IPS-NIHi11 (cell line): ENCODE data around the gene SETD2.
A peak's percentile ranks its signal among the peaks of the same experiment; 100 is the strongest.
"Not testable (repeated sequence)": the region's sequence is repeated elsewhere in the genome, so short reads cannot be mapped to it uniquely, and the experiment has no call there.

Experiments used
- DNase-seq: peaks from one replicate; pipeline ENCODE4 v3.0.0; 2012; ENCODE audit warnings: mixed read lengths, low spot score

Gene SETD2

DNA sequence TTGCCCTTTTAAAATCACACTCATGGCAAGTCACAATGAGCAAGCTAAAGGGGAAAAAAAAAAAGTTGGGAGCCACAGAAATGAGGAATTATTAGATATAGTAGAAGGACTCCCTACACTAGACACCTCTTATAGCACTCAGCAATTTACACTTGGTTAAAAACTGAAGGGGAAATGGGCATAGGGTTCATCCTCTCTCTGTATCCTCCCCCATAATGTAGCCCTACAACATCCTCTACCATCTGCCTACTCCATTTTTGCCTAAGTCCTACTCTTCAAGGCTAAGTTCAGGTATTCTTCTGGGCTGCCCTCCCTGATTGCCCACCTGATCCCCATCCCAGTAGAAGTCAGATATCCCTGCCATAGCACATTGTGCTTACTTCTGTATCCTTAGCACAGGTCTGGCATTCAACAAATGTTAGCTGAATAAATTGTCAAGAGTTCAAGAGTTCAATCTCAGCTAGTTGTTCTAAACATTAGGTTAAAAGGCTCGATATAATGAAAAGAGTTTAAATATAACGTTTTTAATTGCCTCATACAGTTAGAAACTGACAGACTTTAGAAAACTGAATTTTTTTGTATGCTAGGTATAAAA, 14.5 kb downstream of the SETD2 start:
- no peak for DNase-seq

DNA sequence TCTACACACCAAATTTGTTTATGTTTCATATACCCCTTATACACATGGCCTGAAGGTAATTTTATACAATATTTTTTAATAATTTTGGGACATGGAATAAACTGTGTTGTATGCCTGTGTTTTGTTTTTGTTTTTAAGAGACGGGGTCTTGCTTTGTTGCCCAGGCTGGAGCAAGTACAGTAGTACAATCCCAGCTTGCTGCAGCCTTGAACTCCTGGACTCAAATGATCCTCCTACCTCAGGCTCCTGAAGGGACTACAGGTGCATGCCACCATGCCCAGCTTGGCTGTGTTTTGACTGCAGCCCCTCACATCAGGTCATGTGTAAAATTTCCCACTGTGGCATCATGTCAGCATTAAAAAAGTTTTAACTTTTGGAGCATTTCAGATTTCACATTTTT, 18.6 kb downstream of the SETD2 start:
- no peak for DNase-seq

DNA sequence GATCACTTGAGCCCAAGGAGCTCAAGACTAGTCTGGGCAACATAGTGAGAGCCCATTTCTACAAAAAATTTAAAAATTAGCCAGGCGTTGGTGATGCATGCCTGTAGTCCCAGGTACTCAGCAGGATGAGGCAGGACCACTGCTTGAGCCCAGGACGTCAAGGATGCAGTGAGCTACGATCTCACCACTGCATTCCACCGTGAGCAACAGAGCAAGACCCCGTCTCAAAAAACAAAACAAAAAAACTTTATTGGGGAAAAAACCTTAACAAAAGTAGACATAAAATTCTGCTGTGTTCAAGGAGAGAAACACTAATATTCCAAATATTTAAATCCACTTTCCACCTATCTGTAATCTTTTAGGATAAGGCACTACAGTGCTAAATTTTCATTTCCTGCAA, 20.8 kb downstream of the SETD2 start:
- DNase-seq = no peak

DNA sequence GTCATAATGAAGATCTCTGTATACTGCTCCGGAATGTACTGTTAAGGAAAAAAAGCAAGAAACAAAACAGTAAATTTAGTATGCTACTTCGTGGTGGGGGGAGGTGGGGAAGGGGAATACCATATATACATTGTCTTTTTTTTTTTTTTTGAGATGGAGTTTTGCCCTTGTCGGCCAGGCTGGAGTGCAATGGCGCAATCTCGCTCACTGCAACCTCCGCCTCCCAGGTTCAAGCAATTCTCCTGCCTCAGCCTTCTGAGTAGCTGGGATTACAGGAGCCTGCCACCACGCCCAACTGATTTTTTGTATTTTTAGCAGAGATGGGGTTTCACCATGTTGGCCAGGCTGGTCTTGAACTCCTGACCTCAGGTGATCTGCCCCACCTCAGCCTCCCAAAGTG, 21.4 kb downstream of the SETD2 start:
- not testable (repeated sequence) for DNase-seq

DNA sequence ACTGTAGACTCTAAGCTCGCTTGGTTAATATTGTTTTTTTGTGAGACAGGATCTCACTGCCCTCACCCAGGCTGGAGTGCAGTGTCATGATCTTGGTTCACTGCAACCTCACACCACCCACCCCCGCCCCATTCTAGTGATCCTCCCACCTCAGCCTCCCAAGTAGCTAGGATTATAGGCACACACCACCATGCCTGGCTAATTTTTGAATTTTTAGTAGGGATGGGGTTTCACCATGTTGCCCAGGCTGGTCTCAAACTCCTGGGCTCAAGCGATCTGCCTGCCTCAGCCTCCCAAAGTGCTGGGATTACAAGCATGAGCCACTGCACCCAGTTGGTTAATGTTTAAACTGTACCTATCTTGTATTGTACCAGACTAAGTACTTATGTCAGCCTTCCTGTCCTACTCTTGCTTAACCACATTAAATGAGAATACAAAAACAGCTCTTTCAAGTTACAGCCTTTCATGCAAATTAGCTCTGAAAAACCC, 22.9 kb downstream of the SETD2 start:
- not testable (repeated sequence) for DNase-seq

DNA sequence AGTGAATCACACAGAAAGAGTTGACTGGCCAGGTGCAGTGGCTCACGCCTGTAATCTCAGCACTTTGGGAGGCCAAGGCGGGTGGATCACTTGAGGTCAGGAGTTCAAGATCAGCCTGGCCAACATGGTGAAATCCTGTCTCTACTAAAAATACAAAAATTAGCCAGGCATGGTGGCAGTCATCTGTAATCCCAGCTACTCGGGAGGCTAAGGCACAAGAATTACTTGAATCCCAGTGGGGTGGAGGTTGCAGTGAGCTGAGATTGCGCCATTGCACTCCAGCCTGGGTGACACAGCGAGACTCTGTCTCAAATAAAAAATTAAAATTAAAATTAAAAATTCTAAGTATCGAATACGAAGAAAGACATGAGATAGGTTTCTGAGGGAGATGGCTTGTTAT, 23.4 kb downstream of the SETD2 start:
- not testable (repeated sequence) for DNase-seq

DNA sequence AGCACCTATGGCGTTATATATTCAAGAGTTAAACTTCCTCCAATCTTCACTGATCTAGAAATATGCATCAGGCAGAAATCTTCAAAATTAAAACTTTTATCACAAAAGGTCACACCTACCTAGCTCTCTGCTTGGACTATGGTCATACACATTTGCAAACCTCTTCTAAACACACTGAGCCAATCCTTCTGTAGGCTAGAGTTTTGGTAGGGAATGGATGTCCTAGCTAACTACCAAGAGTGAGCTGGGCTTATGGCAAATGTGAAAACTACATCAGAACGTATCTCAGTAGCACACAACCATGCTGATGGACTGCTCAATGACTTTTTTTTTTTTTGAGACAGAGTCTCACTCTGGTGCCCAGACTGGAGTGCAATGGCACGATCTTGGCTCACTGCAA, 29.6 kb downstream of the SETD2 start:
- DNase-seq = no peak

DNA sequence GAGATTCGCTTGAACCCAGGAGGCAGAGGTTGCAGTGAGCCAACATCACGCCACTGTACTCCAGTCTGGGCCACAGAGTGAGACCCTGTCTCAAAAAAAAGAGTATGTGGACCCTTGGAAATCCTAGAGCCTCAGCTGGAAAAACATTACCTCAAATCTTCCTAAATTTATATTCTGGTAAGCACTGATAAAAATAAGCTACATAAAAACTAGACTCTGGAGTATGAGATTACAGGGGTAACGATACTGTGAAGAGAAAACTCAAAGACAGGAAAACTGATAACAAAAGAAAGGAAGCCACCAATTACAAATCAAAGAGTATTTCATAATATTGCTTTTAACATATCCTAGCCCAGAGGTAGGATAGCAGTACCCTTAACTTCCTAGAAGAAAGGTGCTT, 30.3 kb downstream of the SETD2 start:
- DNase-seq = no peak

DNA sequence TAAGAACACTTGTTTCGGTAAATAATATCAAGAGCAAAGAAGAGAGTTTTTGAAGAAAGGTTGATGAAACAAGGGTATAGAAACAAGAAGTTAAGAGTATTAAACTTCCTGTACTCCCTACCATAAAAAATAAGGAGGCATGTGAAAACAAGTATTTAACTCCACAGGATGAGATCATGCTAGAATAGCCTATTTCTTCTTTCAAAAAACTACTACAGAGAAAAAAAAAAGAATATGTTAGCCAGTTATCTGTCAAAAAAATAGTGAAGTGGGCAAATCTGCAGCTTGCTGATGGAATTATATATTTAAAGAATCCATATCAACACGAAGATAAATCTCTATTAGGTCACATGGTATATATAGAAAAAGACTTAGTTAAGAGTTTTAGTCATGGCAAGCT, 33.4 kb downstream of the SETD2 start:
- DNase-seq = no peak

DNA sequence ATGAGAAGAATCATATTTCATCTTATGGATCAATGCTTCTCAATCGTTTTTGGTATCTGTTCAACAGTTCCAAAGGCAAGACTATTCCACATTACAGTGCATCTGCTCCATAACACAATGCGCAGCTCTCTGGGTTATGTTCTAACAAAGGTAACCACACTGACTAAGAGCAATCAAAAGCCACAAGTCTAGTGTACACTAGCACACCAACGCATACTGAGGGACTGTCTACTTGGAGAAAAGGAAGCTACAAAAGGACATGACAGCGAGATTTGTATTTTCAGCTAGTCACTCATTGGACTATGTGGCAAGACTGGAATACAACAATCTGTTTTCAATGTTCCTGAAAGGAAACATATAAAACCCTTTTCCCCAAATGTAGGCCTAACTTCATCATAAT, 35.8 kb downstream of the SETD2 start:
- DNase-seq = no peak

DNA sequence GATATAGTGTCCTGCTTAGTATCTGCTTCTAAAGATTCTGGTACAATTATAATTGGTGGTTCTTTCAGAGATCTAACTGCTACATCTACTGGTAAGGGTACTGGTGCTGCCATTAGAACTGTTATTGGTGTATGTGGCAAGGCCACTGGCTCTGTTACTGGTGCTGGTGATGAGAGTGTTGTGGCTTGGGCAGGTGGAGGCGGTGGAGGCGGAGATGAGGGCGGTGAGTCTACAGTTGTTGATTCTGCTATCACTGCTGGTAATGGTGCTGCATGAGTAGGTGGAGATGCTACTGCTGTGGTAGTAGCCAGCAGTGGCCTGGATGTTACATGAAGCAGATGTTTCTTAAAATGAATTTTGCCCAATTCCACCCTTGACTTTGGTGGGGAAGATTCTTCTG, 40.1 kb downstream of the SETD2 start:
- no peak for DNase-seq

DNA sequence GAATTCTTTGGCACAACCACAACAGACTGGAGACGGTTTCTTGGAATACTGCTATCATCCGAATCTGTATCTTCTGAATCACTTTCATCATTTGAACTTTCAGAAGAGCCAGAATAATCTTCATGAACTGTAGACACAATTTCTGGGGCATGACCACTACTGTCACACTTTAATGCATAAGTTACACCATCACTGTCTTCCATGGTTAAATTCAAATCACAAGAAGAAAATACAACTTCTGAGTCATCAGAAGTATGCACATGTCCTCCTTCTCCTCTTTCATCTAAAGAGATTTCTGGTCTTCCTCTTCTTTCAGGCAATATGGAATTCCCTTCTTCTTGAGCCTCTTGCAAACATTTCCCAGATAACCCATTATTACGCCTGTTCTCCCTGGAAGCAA, 42.5 kb downstream of the SETD2 start:
- no peak for DNase-seq

DNA sequence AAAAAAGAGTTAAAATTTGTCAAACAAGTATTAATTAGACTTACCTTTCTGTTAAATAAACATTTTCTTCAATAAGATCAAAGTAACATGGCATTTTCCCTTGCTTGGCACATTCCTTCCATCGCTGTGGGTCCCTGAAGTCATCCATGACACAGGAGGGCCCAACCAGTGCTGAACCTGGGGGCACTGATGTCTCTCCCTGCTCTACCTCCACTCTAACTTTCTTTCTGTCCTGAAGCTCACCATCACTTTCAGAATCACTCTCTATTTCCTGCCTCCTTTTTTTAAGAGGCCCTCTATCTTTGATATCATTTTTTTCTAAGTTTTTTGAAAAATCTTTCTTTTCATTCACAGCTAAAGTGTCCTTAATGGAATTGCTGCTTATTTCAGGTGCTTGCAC, 43.8 kb downstream of the SETD2 start:
- no peak for DNase-seq

DNA sequence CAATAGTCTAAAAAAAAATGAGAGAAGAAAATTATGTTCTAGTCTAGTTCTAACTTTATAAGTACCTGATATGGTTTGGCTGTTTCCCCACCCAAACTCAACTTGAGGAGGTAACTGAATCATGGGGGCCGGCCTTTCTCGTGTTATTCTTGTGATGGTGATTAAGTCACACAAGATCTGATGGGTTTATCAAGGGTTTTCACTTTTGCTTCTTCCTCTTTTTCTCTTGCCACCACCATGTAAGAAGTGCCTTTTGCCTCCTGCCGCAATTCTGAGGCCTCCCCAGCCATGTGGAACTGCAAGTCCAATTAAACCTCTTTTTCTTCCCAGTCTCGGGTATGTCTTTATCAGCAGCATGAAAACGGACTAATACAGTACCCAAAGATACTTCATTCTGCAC, 44.5 kb downstream of the SETD2 start:
- DNase-seq = not testable (repeated sequence)

DNA sequence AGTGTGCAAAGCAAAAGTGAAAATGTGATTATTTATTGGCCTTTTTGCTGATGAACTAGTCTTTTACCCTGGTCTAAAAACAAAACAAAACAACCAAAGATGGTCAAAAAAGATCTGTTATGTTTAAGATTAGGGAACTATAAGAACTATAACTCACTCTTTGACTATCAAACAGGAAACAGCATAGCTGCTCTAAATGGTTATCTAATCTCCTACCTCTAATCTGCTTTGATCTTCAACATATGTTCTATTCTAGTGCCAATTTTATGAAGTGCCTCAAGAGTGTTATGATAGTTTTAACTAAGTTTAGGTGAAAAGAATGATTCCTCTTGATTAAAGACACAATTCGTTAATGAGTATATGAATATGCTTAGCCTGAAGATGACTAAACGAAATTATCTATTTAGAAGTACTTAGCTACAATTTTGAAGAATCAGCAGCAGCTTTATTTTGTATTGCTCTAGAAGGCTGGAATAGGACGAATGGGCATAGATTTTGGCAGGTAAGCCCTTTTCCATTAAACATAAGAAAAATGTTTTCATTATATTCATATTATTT, 46.0 kb downstream of the SETD2 start:
- no peak for DNase-seq

DNA sequence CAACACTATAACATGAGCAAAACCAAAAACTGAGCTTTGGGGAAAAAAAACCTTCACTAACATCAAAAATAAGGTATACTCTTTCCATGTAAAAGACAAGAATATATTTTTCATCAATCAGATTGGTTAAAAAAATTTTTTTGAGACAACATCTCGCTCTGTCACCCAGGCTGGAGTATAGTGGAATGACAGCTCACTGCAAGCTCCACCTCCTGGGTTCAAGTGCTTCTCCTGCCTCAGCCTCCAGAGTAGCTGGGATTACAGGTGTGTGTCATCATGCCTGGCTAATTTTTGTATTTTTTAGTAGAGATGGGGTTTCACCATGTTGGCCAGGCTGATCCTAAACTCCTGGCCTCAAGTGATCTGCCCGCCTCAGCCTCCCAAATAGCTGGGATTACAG, 48.4 kb downstream of the SETD2 start:
- not testable (repeated sequence) for DNase-seq

DNA sequence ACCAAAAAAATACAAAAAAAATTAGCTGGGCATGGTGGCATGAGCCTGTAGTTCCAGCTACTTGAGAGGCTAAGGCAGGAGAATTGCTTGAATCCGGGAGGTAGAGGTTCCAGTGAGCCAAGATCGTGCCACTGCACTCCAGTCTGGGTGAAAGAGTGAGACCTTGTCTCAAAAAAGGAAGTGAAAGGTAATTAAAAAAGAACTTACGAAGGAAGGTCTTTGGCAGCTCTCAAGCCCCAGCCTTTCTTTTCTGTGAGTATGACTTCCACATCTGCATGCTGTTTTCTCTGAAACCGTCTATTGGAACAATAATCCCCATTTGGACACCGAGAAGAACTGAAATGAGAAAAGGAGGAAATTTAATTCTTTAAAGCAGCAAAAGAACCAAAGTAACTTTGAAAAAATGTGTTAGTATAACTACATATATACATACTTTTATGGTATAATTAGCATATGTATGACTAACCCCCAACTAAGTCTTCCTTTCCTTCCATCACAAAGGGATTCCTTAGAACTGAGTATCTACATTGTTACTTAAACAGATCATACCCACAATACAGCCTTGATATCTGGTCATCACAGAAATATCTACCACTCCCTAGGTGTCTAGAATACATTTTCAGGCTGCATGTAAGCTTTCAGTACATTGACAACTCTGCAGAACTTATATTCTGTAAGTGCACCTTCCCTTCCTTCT, 50.1 kb downstream of the SETD2 start:
- no peak for DNase-seq

DNA sequence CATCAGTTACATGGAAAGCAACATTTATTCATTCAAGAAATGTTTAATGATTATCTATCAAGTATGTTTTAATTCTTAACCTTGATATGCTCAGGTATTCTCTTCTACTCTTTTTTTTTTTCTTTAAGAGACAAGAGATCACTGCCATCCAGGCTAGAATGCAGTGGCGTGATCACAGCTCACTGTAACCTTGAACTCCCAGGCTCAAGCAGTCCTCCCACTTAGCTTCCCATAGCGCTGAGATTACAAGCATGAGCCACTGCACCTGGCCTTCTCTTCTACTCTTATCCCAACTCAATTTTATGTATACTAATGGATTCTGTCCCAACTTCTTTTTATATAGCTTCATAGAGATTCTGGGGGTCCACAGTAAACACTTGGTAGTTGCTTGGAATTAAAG, 50.9 kb downstream of the SETD2 start:
- no peak for DNase-seq

DNA sequence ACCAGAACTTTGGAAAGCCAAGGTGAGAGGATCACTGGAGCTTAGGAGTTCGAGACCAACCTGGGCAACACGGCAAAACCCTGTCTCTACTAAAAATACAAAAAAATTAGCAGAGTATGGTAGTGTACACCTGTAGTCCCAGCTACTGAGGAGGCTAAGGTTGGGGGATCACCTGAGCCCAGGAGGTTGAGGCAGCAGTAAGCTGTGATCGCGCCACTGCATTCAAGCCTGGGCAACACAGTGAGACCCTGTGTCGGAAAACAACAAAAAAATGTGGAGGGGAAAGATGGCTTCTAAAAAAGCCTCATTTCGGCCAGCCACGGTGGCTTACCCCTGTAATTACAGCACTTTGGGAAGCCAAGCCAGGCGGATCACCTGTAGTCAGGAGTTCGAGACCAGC, 54.5 kb downstream of the SETD2 start:
- no peak for DNase-seq

DNA sequence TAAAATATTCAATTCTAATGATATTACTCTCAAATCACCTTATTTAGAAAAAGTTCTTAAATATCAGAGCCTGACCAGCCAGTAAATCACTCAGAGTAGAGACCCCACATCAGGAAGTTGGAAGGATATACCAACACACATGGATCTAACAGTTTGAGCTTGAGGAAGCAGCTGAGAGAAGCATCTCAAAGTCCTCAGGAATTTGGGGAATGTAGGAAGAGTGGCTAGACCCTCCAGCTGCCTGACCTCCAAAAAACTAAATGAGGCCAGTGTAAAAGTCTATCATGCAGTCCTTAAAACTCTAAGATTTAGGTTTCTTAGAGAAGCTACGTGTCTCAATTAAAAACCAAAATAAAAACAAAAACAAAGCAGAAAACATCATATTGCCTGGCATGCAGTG, 55.4 kb downstream of the SETD2 start:
- peak; percentile 50 for DNase-seq

DNA sequence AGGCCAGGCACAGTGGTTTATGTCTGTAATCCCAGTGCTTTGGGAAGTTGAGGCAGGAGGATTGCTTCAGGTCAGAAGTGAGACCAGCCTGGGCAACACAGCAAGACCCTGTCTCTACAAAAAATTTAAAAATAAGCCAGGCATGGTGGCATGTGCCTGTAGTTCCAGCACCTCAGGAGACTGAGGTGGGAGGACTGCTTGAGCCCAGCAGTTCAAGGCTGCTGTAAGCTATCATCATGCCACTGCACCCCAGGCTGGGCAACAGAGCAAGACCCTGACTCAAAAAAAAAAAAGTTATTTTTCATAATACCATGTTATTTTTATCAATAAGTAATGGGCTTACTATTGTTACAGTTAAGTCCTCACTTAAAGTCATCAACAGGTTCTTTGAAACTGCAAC, 59.7 kb downstream of the SETD2 start:
- DNase-seq = no peak

DNA sequence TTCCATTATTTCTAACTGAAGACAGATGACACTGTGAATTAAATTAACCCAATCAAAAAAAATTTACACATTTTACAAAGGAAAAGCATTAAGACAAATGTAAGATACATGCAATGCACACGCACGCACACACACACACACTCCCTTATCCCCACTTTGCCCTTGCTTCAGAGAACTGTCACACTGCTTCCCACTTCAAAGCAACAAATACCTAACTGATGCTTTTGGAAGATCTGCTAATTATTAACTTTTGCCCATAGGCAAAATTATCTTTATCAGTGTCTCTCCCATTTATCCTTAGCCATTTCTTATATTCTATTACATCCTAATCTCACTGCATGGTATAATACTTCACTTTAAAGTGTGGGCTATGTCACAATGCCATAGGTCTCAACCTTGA, 60.3 kb downstream of the SETD2 start:
- no peak for DNase-seq

DNA sequence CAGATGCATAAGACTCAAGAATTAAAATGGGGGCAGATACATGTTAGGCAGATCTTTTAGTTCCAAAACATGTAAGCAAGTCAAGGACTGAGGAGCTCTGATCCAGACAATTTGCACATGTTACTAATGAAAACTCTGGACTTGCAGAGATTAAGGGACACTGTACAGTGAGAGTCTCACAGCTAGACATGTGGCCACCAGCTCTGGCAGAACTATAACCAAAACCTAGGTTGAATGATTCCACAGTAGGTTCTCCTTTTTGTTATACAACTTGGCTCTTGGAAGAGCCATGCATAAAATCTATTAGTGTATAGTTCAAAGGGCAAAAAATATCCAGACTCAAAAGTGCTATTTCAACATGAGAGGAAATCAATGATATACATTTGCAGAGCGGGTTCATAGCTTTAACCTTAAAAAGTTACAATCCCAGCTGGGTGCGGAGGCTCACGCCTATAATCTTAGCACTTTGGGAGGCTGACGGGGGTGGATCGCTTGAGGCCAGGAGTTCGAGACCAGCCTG, 61.8 kb downstream of the SETD2 start:
- no peak for DNase-seq

DNA sequence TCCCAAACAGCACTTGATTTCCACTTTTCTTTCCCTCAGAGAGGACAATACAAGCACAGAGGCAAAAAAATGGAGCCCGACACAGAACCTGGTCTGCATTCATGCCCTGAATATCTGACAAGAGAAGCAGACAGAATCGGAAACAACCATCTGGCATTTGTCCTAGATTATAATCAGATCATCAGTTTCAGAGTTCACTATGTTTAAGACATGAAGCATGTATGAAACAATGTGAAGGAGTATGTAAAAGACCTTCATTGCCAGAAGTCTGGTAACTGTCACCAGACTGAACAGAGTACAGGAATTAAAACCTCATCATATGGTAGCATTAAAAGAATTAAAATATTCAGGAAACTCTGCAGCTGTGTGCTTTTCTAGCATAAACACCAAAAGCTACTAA, 65.0 kb downstream of the SETD2 start:
- no peak for DNase-seq
